Body of pancreas (tissue), 4 donors: ENCODE data around the gene SLC7A1. TPM values are rescaled to one million over a fixed set of nuclear protein-coding genes. Genes with fewer than 3 reads are reported as not detected.

Source experiments
- ATAC-seq: fragments of 150-250 bp; one replicate; pipeline ENCODE4 v1.9.1; 2016
- DNase-seq, 4 donors: peaks; one replicate each; pipeline ENCODE4 v3.0.0-alpha.2; 2019
- H3K27ac ChIP-seq, 4 donors: fragments of 200-600 bp; sonication (generic); 1 replicate in 3 of 4; 2 replicates in 1 of 4; pipeline versions ENCODE4 v1.5.1 to v1.6.1; 2016 to 2019; ENCODE audit warnings: mild to moderate bottlenecking in 1 of 4, mixed read lengths in 1 of 4, moderate library complexity in 1 of 4
- H3K27me3 ChIP-seq, 2 donors: fragments of 200-600 bp; sonication (generic); one replicate each; pipeline ENCODE4 v1.6.0; 2016; ENCODE audit warnings: mild to moderate bottlenecking in 1 of 2
- H3K36me3 ChIP-seq, 2 donors: fragments of 200-600 bp; sonication (generic); replicated peaks in 1 of 2; 2 replicates each; pipeline ENCODE4 v1.5.1; 2016; ENCODE audit warnings: low read depth in 2 of 2; ENCODE audit not compliant: insufficient read depth in 1 of 2
- H3K4me1 ChIP-seq: fragments of 200-600 bp; sonication (generic); one replicate; pipeline ENCODE4 v1.6.0; 2016
- H3K4me3 ChIP-seq, 2 donors: fragments of 200-600 bp; sonication (generic); 1 replicate in 1 of 2; 2 replicates in 1 of 2; pipeline ENCODE4 v1.5.1; 2016 to 2019
- H3K9me3 ChIP-seq, 3 donors: fragments of 200-600 bp; sonication (generic); 1 replicate in 2 of 3; 2 replicates in 1 of 3; pipeline ENCODE4 v1.5.1; 2016
- CTCF ChIP-seq, 7 experiments: fragments of 450-650 bp in 4 of 7; fragments of 200-600 bp in 3 of 7; sonication (generic) in 3 of 7; IDR thresholded peaks; one replicate each; pipeline ENCODE4 v1.5.1; 2016 to 2019; ENCODE audit warnings: antibody characterized with exemption in 7 of 7
- POLR2A ChIP-seq, 3 donors: fragments of 450-650 bp; IDR thresholded peaks; one replicate each; pipeline ENCODE4 v1.6.1; 2016; ENCODE audit warnings: antibody characterized with exemption in 3 of 3, mild to moderate bottlenecking in 2 of 3
- WGBS, 2 donors: methylation state at CpG; one replicate each; pipeline ENCODE4 v1.1.5; 2017; 5-methylcytosine and 5-hydroxymethylcytosine counted together
- intact Hi-C: fragments of 100-400 bp; cut with DNase I; formaldehyde crosslinking; loops from one replicate; pipeline ENCODE4 v1.15.1; 2023
- total RNA-seq, 2 donors: library from RNA; depleted of rRNA; stranded (reverse); fragments of >200 nt; gene quantifications; one replicate each; pipeline ENCODE4 v1.1.0, GENCODE V29; 2016

Gene SLC7A1
- total RNA-seq, 2 donors from 2014 or later: 15.3 to 30.3 TPM

- H3K36me3 ChIP-seq: no peaks in the 10 kb centered on the region
- no peak overlapping the region for H3K27ac ChIP-seq
- no peaks in the 10 kb centered on the region for H3K9me3 ChIP-seq
- no peak overlapping the region for H3K4me3 ChIP-seq
- 85 to 90% methylated on average over 13 of the region's 13 CpGs for WGBS, 2 donors
- DNase-seq: no peak
- intact Hi-C loops: loop anchor here (5.0 to 10.0 kb wide), 2 partner anchors 82 to 200 kb away; no protein-coding TSS in a partner anchor
- ATAC-seq: no peak
- peaks cover 28% of the 10 kb centered on the region for H3K4me1 ChIP-seq
- TF ChIP-seq CTCF (IDR thresholded peaks at IDR 0.05) (no peak), POLR2A (IDR thresholded peaks at IDR 0.05) (no peak)
- no peaks in the 10 kb centered on the region for H3K27me3 ChIP-seq
Observed at GRCh38 chr13:29502391-29503008, 93.0 kb downstream of the SLC7A1 start.

GRCh38 chr13:29501674-29502073 is 93.8 kb downstream of the SLC7A1 start:
- Histone ChIP-seq H3K27me3 (no peaks in the 10 kb centered on the region), H3K9me3 (no peaks in the 10 kb centered on the region), H3K27ac (no peak overlapping the region), H3K4me3 (no peak overlapping the region), H3K36me3 (no peaks in the 10 kb centered on the region), H3K4me1 (peaks cover 34% of the 10 kb centered on the region)
- 79 to 88% methylated on average over 4 of the region's 4 CpGs for WGBS, 2 donors
- TF ChIP-seq CTCF (IDR thresholded peaks at IDR 0.05): no peak
- TF ChIP-seq POLR2A (IDR thresholded peaks at IDR 0.05): no peak
- DNase-seq (no peak), ATAC-seq (no peak)
- intact Hi-C loops: loop anchor here (5.0 to 10.0 kb wide), 2 partner anchors 83 to 201 kb away; no protein-coding TSS in a partner anchor

GRCh38 chr13:29500386-29500785 is 95.1 kb downstream of the SLC7A1 start:
- H3K9me3 ChIP-seq: no peaks in the 10 kb centered on the region
- no peak for ATAC-seq
- no peak for TF ChIP-seq CTCF (IDR thresholded peaks at IDR 0.05)
- TF ChIP-seq POLR2A (IDR thresholded peaks at IDR 0.05): no peak
- no peak overlapping the region for H3K27ac ChIP-seq
- intact Hi-C loops: loop anchor here (5.0 to 10.0 kb wide), 2 partner anchors 84 to 202 kb away; no protein-coding TSS in a partner anchor
- H3K4me3 ChIP-seq: no peak overlapping the region
- DNase-seq: peak in 1 of 4 donors; percentile 0
- H3K36me3 ChIP-seq: no peaks in the 10 kb centered on the region
- 76 to 84% methylated on average over 7 of the region's 7 CpGs for WGBS, 2 donors
- peaks cover 36% of the 10 kb centered on the region for H3K4me1 ChIP-seq
- H3K27me3 ChIP-seq: no peaks in the 10 kb centered on the region

- intact Hi-C loops: loop anchor here (5.0 to 10.0 kb wide), 2 partner anchors 85 to 203 kb away; no protein-coding TSS in a partner anchor
- Histone ChIP-seq H3K9me3 (no peaks in the 10 kb centered on the region), H3K36me3 (no peaks in the 10 kb centered on the region), H3K4me3 (no peak overlapping the region), H3K27me3 (no peaks in the 10 kb centered on the region), H3K27ac (no peak overlapping the region), H3K4me1 (peaks cover 36% of the 10 kb centered on the region)
- WGBS, 2 donors: 71 to 78% methylated on average over 7 of the region's 7 CpGs
- DNase-seq (no peak), ATAC-seq (no peak)
- TF ChIP-seq CTCF (IDR thresholded peaks at IDR 0.05) (no peak), POLR2A (IDR thresholded peaks at IDR 0.05) (no peak)
Observed at GRCh38 chr13:29499506-29500165, 95.9 kb downstream of the SLC7A1 start.
